Measurements from ENCODE around the gene CASP14. TPM values are rescaled to one million over a fixed set of nuclear protein-coding genes. Genes with fewer than 3 reads are reported as not detected.
A peak's percentile ranks its signal among the peaks of the same experiment; 100 is the strongest.

The CASP14 gene
- total RNA-seq, 3 donors from 2014 or later: 0.29 TPM; not detected in 2

- no peak for DNase-seq (ENCODE audit: low spot score in 2 of 2)
- H3K36me3 ChIP-seq: no peaks in the 10 kb centered on the region
- intact Hi-C loops (cut with DNase I; ENCODE audit: low total_unique reads): no loop called here
- no peaks in the 10 kb centered on the region for H3K9me3 ChIP-seq
- H3K4me3 ChIP-seq: no peak overlapping the region
- TF ChIP-seq POLR2AphosphoS5 (IDR thresholded peaks at IDR 0.05): no peak
- TF ChIP-seq POLR2A (IDR thresholded peaks at IDR 0.05): no peak
- TF ChIP-seq, protein P1, sequence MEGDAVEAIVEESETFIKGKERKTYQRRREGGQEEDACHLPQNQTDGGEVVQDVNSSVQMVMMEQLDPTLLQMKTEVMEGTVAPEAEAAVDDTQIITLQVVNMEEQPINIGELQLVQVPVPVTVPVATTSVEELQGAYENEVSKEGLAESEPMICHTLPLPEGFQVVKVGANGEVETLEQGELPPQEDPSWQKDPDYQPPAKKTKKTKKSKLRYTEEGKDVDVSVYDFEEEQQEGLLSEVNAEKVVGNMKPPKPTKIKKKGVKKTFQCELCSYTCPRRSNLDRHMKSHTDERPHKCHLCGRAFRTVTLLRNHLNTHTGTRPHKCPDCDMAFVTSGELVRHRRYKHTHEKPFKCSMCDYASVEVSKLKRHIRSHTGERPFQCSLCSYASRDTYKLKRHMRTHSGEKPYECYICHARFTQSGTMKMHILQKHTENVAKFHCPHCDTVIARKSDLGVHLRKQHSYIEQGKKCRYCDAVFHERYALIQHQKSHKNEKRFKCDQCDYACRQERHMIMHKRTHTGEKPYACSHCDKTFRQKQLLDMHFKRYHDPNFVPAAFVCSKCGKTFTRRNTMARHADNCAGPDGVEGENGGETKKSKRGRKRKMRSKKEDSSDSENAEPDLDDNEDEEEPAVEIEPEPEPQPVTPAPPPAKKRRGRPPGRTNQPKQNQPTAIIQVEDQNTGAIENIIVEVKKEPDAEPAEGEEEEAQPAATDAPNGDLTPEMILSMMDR (IDR thresholded peaks at IDR 0.05): no peak
- H3K27me3 ChIP-seq: peaks cover 0 to 8% of the 10 kb centered on the region in 2 donors
- no peak overlapping the region for H3K27ac ChIP-seq
- H3K4me1 ChIP-seq: no peaks in the 10 kb centered on the region
Observed at GRCh38 chr19:15028490-15028889, 20.8 kb upstream of the CASP14 start.

- no peaks in the 10 kb centered on the region for H3K27me3 ChIP-seq
- no peak overlapping the region for H3K4me3 ChIP-seq
- no peak overlapping the region for H3K27ac ChIP-seq
- no peaks in the 10 kb centered on the region for H3K4me1 ChIP-seq
- no peak for DNase-seq (ENCODE audit: low spot score in 2 of 2)
- TF ChIP-seq POLR2A (IDR thresholded peaks at IDR 0.05) (no peak), POLR2AphosphoS5 (IDR thresholded peaks at IDR 0.05) (no peak)
- TF ChIP-seq, protein P1 (IDR thresholded peaks at IDR 0.05): no peak
- H3K9me3 ChIP-seq: no peaks in the 10 kb centered on the region
- H3K36me3 ChIP-seq: no peaks in the 10 kb centered on the region
- intact Hi-C loops (cut with DNase I; ENCODE audit: low total_unique reads): no loop called here
Observed at GRCh38 chr19:15031675-15032074, 17.6 kb upstream of the CASP14 start.

GRCh38 chr19:15035795-15036311, 13.4 kb upstream of the CASP14 start:
- Histone ChIP-seq H3K27ac (no peak overlapping the region), H3K9me3 (no peaks in the 10 kb centered on the region), H3K4me3 (no peak overlapping the region), H3K4me1 (no peaks in the 10 kb centered on the region), H3K27me3 (no peaks in the 10 kb centered on the region), H3K36me3 (no peaks in the 10 kb centered on the region)
- TF ChIP-seq POLR2AphosphoS5 (IDR thresholded peaks at IDR 0.05): no peak
- TF ChIP-seq POLR2A (IDR thresholded peaks at IDR 0.05): no peak
- TF ChIP-seq, protein P1 (IDR thresholded peaks at IDR 0.05): no peak
- DNase-seq (ENCODE audit: low spot score in 2 of 2): no peak
- intact Hi-C loops (cut with DNase I; ENCODE audit: low total_unique reads): loop anchor here (5.0 kb wide), 1 partner anchor 1844 kb away; no protein-coding TSS in a partner anchor

GRCh38 chr19:15037586-15037985, 11.7 kb upstream of the CASP14 start:
- Histone ChIP-seq H3K4me1 (no peaks in the 10 kb centered on the region), H3K36me3 (no peaks in the 10 kb centered on the region), H3K4me3 (no peak overlapping the region), H3K9me3 (no peaks in the 10 kb centered on the region), H3K27ac (no peak overlapping the region), H3K27me3 (no peaks in the 10 kb centered on the region)
- DNase-seq (ENCODE audit: low spot score in 2 of 2): no peak
- no peak for TF ChIP-seq POLR2AphosphoS5 (IDR thresholded peaks at IDR 0.05)
- TF ChIP-seq, protein P1 (IDR thresholded peaks at IDR 0.05): no peak
- TF ChIP-seq POLR2A (IDR thresholded peaks at IDR 0.05): no peak
- intact Hi-C loops (cut with DNase I; ENCODE audit: low total_unique reads): loop anchor here (5.0 kb wide), 1 partner anchor 1845 kb away; no protein-coding TSS in a partner anchor

DNA sequence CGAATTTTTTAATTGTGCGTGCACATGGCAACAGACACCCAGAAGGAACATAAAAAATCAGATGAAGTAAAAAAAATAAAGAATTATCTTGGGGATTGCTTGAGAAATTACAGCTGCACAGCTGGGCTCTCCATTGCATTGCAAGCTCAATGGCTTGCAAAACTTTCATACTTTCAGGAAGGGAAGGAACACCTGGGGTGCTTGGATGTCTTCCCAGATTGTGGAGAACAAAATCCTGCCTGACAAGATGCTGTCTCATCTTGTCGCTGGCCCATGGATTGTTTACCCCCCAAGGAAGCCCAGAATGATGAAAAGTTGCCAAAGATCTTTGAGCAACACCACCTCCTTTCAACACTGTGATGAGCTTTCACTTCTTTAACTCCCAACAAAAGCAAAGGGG, 11.0 kb upstream of the CASP14 start:
- Histone ChIP-seq H3K36me3 (no peaks in the 10 kb centered on the region), H3K27ac (peak overlapping the region; percentile 1 to 64), H3K4me3 (no peak overlapping the region), H3K9me3 (no peaks in the 10 kb centered on the region), H3K27me3 (no peaks in the 10 kb centered on the region), H3K4me1 (no peaks in the 10 kb centered on the region)
- no peak for TF ChIP-seq POLR2A (IDR thresholded peaks at IDR 0.05)
- TF ChIP-seq, protein P1 (IDR thresholded peaks at IDR 0.05): no peak
- TF ChIP-seq POLR2AphosphoS5 (IDR thresholded peaks at IDR 0.05): peak in 1 of 3 donors; percentile 43
- intact Hi-C loops (cut with DNase I; ENCODE audit: low total_unique reads): loop anchor here (5.0 kb wide), 1 partner anchor 1846 kb away; no protein-coding TSS in a partner anchor
- DNase-seq (ENCODE audit: low spot score in 2 of 2): peak in 1 of 2 donors; percentile 84

Measured in breast epithelium (tissue), 4 donors.